GM18502 (cell line): ENCODE results near the gene PLEKHA4.
"Not testable (repeated sequence)": the region's sequence is repeated elsewhere in the genome, so short reads cannot be mapped to it uniquely, and the experiment has no call there.

Experiments used
- ATAC-seq: cut with Tn5 transposase; IDR thresholded peaks from one replicate; pipeline ENCODE4 v1.9.1; 2021; ENCODE audit warnings: mild to moderate bottlenecking; ENCODE audit not compliant: unreplicated experiment, poor library complexity

Gene PLEKHA4

GRCh38 chr19:48895226-48895625, 26.8 kb upstream of the PLEKHA4 start:
- ATAC-seq, result no peak

GRCh38 chr19:48890551-48890950, 22.1 kb upstream of the PLEKHA4 start:
- ATAC-seq, result no peak

- ATAC-seq, result not testable (repeated sequence)
These were observed 21.1 kb upstream of the PLEKHA4 start for GRCh38 chr19:48889496-48889895.

GRCh38 chr19:48887861-48888612, 19.6 kb upstream of the PLEKHA4 start:
- ATAC-seq, result no peak

GRCh38 chr19:48883726-48884125, 15.3 kb upstream of the PLEKHA4 start:
- no peak for ATAC-seq

GRCh38 chr19:48881741-48882657, 13.6 kb upstream of the PLEKHA4 start:
- ATAC-seq, result no peak

- ATAC-seq, result not testable (repeated sequence)
These were observed 11.3 kb upstream of the PLEKHA4 start for GRCh38 chr19:48879696-48880095.

- ATAC-seq, result no peak
These were observed 10.7 kb upstream of the PLEKHA4 start for GRCh38 chr19:48879025-48879637.

- no peak for ATAC-seq
These were observed 10.0 kb upstream of the PLEKHA4 start for GRCh38 chr19:48878196-48879024.

GRCh38 chr19:48877855-48878195, 9.4 kb upstream of the PLEKHA4 start:
- no peak for ATAC-seq

- ATAC-seq, result not testable (repeated sequence)
These were observed 7.9 kb upstream of the PLEKHA4 start for GRCh38 chr19:48876043-48876981.

GRCh38 chr19:48874303-48875135, 6.1 kb upstream of the PLEKHA4 start:
- ATAC-seq, result no peak

GRCh38 chr19:48873476-48874302, 5.3 kb upstream of the PLEKHA4 start:
- ATAC-seq, result no peak

GRCh38 chr19:48872884-48873475, 4.6 kb upstream of the PLEKHA4 start:
- ATAC-seq, result no peak

- peak; percentile 42 for ATAC-seq
These were observed 3.9 kb upstream of the PLEKHA4 start, which contains the start of gene PPP1R15A for GRCh38 chr19:48872182-48872883. Gene PPP1R15A, plus strand, starts transcription at chr19:48872421. Its CDS starts 813 bp downstream, at chr19:48873234.

- not testable (repeated sequence) for ATAC-seq
These were observed 3.2 kb upstream of the PLEKHA4 start for GRCh38 chr19:48871471-48872181.
